ENCODE measurements around the gene PAF1. TPM values are rescaled to one million over a fixed set of nuclear protein-coding genes. Genes with fewer than 3 reads are reported as not detected.

Gene PAF1
- total RNA-seq, 2 donors from 2014 or later: 16.9 to 49.8 TPM

DNA sequence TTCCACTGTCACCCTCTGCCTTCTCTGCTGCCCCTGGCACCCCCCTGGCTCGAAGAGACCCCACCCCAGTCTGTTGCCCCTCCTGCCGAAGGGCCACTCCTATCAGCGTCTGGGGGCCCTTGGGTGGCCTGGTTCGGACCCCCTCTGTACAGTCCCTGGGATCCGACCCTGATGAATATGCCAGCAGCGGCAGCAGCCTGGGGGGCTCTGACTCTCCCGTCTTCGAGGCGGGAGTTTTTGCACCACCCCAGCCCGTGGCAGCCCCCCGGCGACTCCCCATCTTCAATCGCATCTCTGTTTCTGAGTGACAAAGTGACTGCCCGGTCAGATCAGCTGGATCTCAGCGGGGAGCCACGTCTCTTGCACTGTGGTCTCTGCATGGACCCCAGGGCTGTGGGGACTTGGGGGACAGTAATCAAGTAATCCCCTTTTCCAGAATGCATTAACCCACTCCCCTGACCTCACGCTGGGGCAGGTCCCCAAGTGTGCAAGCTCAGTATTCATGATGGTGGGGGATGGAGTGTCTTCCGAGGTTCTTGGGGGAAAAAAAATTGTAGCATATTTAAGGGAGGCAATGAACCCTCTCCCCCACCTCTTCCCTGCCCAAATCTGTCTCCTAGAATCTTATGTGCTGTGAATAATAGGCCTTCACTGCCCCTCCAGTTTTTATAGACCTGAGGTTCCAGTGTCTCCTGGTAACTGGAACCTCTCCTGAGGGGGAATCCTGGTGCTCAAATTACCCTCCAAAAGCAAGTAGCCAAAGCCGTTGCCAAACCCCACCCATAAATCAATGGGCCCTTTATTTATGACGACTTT is 17.7 kb upstream of the PAF1 start:
- H3K4me3 ChIP-seq: peak overlapping the region; percentile 64 to 94
- ATAC-seq (no peak), DNase-seq (peak; percentile 50 to 71 (median 60))
- intact Hi-C loops (cut with DNase I): no loop called here
- H3K9me3 ChIP-seq: no peaks in the 10 kb centered on the region
- peak overlapping the region; percentile 92 to 98 (median 96) for H3K27ac ChIP-seq
- no peaks in the 10 kb centered on the region for H3K27me3 ChIP-seq
- peaks cover 59% of the 10 kb centered on the region for H3K4me1 ChIP-seq
- H3K36me3 ChIP-seq (replicated peaks in 1 of 2; ENCODE audit: insufficient read depth in 1 of 2, low read depth in 2 of 2): no peaks in the 10 kb centered on the region
- TF ChIP-seq POLR2A (IDR thresholded peaks at IDR 0.05): no peak
- TF ChIP-seq, protein P1, sequence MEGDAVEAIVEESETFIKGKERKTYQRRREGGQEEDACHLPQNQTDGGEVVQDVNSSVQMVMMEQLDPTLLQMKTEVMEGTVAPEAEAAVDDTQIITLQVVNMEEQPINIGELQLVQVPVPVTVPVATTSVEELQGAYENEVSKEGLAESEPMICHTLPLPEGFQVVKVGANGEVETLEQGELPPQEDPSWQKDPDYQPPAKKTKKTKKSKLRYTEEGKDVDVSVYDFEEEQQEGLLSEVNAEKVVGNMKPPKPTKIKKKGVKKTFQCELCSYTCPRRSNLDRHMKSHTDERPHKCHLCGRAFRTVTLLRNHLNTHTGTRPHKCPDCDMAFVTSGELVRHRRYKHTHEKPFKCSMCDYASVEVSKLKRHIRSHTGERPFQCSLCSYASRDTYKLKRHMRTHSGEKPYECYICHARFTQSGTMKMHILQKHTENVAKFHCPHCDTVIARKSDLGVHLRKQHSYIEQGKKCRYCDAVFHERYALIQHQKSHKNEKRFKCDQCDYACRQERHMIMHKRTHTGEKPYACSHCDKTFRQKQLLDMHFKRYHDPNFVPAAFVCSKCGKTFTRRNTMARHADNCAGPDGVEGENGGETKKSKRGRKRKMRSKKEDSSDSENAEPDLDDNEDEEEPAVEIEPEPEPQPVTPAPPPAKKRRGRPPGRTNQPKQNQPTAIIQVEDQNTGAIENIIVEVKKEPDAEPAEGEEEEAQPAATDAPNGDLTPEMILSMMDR (IDR thresholded peaks at IDR 0.05): no peak
- WGBS, 2 donors: 29 to 40% methylated on average over 10 to 20 of the region's 20 CpGs

DNA sequence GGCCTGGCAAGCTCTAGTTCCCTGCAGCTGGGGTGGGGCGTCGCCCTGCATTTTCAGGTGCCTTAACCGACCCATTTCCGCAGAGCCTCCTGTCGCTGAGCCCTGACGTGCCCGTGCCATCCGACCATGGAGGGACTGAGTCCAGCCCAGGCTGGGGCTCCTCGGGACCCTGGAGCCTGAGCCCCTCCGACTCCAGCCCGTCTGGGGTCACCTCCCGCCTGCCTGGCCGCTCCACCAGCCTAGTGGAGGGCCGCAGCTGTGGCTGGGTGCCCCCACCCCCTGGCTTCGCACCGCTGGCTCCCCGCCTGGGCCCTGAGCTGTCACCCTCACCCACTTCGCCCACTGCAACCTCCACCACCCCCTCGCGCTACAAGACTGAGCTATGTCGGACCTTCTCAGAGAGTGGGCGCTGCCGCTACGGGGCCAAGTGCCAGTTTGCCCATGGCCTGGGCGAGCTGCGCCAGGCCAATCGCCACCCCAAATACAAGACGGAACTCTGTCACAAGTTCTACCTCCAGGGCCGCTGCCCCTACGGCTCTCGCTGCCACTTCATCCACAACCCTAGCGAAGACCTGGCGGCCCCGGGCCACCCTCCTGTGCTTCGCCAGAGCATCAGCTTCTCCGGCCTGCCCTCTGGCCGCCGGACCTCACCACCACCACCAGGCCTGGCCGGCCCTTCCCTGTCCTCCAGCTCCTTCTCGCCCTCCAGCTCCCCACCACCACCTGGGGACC is 16.9 kb upstream of the PAF1 start:
- intact Hi-C loops (cut with DNase I): no loop called here
- Histone ChIP-seq H3K9me3 (no peaks in the 10 kb centered on the region), H3K4me1 (peaks cover 59% of the 10 kb centered on the region), H3K4me3 (peak overlapping the region; percentile 64 to 94), H3K27me3 (no peaks in the 10 kb centered on the region), H3K27ac (peak overlapping the region; percentile 92 to 98 (median 96)), H3K36me3 (replicated peaks in 1 of 2; ENCODE audit: insufficient read depth in 1 of 2, low read depth in 2 of 2) (no peaks in the 10 kb centered on the region)
- TF ChIP-seq POLR2A (IDR thresholded peaks at IDR 0.05): peak in 2 of 3 donors; percentile 27 to 36
- TF ChIP-seq, protein P1 (IDR thresholded peaks at IDR 0.05): no peak
- ATAC-seq (no peak), DNase-seq (peak; percentile 54 to 73 (median 71))
- 6 to 25% methylated on average over 8 to 40 of the region's 40 CpGs for WGBS, 2 donors

DNA sequence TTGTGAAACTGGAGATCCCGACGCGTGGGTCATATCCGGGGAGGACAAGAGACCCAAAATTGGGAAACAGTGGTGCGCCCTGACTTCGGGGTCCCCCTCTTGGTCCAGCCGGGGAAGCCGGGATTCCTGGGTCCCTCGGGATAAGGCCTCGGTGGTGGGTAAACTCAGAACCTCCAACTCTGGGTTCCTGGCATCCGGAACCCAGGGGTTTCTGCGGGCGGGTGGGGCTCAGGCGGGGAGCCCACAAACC is 16.4 kb upstream of the PAF1 start:
- Histone ChIP-seq H3K36me3 (replicated peaks in 1 of 2; ENCODE audit: insufficient read depth in 1 of 2, low read depth in 2 of 2) (no peaks in the 10 kb centered on the region), H3K27me3 (no peaks in the 10 kb centered on the region), H3K9me3 (no peaks in the 10 kb centered on the region), H3K4me1 (peaks cover 57% of the 10 kb centered on the region), H3K27ac (peak overlapping the region; percentile 92 to 98 (median 96)), H3K4me3 (peak overlapping the region; percentile 64 to 94)
- intact Hi-C loops (cut with DNase I): no loop called here
- DNase-seq (no peak), ATAC-seq (no peak)
- WGBS, 2 donors: 0% methylated on average over 14 of the region's 14 CpGs; no CpG with 5 or more reads in 1 of the 2 donors
- TF ChIP-seq, protein P1 (IDR thresholded peaks at IDR 0.05): no peak
- TF ChIP-seq POLR2A (IDR thresholded peaks at IDR 0.05): no peak

DNA sequence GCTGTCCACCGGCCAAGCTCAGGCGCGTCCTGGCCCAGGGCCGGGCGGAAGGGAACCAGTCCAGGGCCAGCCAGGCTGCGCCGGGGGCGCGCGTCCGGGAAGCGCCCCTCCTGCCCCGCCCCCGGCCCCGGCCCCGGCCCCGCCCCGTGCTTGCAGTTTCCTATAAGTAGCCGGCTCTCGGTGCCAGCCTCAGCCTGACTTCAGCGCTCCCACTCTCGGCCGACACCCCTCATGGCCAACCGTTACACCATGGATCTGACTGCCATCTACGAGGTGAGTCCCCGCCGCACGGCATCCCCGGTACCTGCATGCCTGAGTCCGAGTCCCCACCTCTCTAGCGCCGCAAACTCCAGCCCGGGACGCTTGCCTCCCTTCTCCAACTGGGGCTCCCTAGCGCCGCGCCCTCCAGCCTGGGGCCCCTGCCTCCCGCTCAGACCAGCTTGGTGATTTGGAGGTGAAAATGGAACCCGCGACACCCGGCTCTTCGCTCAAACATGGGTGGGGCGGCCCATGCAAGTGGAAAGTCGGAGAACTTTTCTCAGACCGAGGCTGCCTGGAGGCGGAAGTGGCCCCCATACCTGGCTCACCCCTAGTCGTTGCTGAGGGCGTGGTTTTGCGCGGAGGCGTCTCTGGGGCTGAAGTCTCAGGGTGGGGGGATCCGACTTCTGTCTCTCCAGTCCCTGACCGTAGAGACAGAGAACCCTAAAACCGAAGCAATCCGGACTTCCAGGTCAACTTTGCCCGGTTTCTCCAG is 15.9 kb upstream of the PAF1 start, which contains the start of gene ZFP36:
ZFP36 (plus strand) TSS at position 192 of the 754 bp plus-strand sequence; CDS start at position 250, 58 bp downstream.
- peaks cover 60% of the 10 kb centered on the region for H3K4me1 ChIP-seq
- peak; percentile 49 for ATAC-seq
- WGBS, 2 donors: 0 to 1% methylated on average over 18 to 55 of the region's 56 CpGs

More for the DNA sequence above, 15.9 kb upstream of the PAF1 start, which contains the start of gene ZFP36:
- peak; percentile 99 to 100 (median 100) for TF ChIP-seq POLR2A (IDR thresholded peaks at IDR 0.05)
- TF ChIP-seq, protein P1 (IDR thresholded peaks at IDR 0.05): peak in 1 of 7 experiments; percentile 20
- Histone ChIP-seq H3K27ac (peak within 1 kb of the TSS; percentile 92 to 98 (median 96)), H3K4me3 (peak within 1 kb of the TSS; percentile 64 to 94), H3K36me3 (replicated peaks in 1 of 2; ENCODE audit: insufficient read depth in 1 of 2, low read depth in 2 of 2) (no peaks in the 10 kb centered on the region), H3K27me3 (no peaks in the 10 kb centered on the region), H3K9me3 (no peaks in the 10 kb centered on the region)
- intact Hi-C loops (cut with DNase I): no loop called here
- DNase-seq: peak; percentile 91 to 92 (median 92)
